ENCODE data around the gene PHOX2B.
A peak's percentile ranks its signal among the peaks of the same experiment; 100 is the strongest.

The PHOX2B gene

DNA sequence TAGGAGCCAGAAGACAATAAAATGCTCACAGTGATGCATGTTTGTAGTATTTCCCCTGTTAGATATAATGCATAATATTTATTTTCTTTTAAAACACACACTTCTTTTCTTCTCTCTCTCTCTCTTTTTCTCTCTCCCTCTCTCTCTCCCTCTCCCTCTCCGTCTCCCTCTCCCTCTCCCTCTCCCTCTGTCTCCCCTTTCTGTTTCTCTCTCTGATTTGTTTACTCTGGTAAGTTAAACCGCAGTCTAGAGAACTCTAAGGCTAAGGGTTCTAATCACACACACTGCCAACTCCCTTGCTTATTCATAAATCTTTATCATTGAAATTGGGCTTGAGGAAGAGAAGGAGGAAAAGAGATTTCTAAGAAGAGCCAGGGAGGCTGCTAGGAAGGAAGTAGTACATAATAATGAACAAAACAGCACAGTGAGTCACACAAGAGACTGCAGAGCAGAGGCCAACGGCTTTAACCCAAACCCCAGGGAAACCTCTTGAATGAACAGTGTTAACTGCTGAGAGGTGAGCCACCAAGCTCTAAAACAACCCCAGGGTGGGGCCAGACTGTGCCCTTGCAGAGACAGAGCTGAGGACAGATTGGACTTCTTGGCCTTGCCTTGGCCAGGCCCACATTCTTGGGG, 9.1 kb upstream of the PHOX2B start:
- no peak for DNase-seq (ENCODE audit: low read depth)
- no peak overlapping the region for H3K4me3 ChIP-seq (ENCODE audit: low read depth, low read length)
- TF ChIP-seq, protein P1, sequence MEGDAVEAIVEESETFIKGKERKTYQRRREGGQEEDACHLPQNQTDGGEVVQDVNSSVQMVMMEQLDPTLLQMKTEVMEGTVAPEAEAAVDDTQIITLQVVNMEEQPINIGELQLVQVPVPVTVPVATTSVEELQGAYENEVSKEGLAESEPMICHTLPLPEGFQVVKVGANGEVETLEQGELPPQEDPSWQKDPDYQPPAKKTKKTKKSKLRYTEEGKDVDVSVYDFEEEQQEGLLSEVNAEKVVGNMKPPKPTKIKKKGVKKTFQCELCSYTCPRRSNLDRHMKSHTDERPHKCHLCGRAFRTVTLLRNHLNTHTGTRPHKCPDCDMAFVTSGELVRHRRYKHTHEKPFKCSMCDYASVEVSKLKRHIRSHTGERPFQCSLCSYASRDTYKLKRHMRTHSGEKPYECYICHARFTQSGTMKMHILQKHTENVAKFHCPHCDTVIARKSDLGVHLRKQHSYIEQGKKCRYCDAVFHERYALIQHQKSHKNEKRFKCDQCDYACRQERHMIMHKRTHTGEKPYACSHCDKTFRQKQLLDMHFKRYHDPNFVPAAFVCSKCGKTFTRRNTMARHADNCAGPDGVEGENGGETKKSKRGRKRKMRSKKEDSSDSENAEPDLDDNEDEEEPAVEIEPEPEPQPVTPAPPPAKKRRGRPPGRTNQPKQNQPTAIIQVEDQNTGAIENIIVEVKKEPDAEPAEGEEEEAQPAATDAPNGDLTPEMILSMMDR (IDR thresholded peaks at IDR 0.05; ENCODE audit: insufficient read depth, low read depth, low read length, missing control alignments) = no peak

DNA sequence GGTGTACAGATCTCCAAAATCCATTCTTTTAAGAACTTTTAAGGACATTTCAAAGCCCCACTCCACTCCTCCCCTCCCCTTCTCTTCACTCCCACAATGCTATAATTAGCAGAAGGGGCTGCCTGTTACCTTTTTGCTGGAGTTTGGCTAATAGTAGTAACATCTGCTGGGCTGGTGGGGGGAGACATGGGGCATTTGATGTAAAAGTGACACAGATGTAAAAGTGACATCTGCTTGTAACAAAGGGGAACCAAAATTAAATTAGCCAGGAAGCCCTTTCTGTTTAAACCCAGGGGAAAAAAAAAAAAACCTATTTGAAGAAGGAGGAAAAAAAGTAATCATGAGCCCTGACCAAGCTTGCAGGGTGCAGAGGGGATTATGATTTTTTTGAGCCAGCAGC, 5.4 kb upstream of the PHOX2B start:
- no peak overlapping the region for H3K4me3 ChIP-seq (ENCODE audit: low read depth, low read length)
- TF ChIP-seq, protein P1 (IDR thresholded peaks at IDR 0.05; ENCODE audit: insufficient read depth, low read depth, low read length, missing control alignments) = no peak
- DNase-seq (ENCODE audit: low read depth) = no peak

DNA sequence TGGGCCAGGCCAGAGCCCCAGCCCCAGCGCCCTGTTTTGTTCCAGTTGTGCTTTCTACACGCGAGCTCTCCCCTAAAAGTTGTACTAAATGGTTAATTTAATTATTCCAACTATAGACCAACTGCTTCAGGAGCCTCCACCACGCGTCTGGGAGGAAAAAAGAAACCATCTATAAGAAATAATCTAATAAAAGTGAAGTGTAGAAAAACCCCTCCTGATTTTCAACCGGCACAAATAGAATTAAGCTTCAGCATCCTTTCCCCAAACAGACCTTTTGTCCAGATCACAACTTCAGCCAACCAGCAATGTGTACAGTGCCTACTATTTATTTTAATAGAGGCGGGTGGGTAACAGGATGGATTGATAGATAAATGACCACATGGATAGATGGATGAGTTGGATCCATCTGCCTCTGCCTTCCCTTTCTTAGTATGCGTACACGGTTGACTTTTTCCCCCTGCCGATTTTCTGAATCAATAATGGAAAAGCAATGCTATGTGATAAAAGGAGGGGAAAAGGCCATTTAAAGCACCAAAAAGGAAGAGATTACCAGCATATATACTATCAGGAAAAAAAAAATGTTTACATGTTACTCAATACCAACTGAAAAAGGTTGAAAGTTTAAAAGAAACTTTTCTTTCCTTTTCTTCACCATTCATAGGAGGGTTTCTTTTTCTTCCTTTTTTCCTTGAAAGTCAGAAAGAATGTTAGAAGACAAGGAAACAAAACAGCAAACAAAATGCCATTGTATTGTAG, 3.7 kb upstream of the PHOX2B start:
- TF ChIP-seq, protein P1 (IDR thresholded peaks at IDR 0.05; ENCODE audit: insufficient read depth, low read depth, low read length, missing control alignments) = no peak

DNA sequence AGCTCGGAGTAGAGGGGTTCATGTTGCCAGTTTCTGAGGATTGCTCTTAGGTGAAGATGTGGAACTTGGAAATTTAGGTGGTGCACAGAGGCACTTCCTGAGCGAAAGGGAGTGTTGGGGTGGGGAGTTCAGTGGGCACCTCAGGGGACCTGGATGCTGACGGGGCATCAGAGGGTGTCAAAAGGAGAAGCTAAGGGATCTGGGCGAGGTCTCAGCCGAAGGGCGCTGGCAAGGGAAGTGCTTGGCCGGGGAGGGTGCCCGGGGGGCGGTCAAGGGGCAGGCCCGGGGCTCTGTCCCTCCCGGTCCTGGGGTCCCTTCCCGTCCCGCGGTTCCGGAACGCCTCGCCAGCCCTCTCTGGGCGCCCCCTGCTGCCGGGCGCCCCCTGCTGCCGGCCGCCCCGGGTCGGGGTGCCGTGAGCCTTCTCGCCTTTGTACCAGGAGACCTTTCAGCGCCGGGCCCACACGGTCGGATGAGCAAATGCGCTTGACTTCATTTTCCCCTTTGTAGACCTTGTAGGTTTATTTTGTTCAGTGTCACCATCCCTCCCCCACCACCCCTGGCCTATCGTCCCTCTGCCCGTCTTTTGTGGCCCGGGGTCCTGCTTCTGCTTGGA, 3.0 kb upstream of the PHOX2B start:
- TF ChIP-seq, protein P1 (IDR thresholded peaks at IDR 0.05; ENCODE audit: insufficient read depth, low read depth, low read length, missing control alignments) = peak; percentile 15
- no peak for DNase-seq (ENCODE audit: low read depth)
- H3K4me3 ChIP-seq (ENCODE audit: low read depth, low read length) = no peak overlapping the region

More for the DNA sequence above, 3.7 kb upstream of the PHOX2B start:
- no peak for DNase-seq (ENCODE audit: low read depth)
- no peak overlapping the region for H3K4me3 ChIP-seq (ENCODE audit: low read depth, low read length)

DNA sequence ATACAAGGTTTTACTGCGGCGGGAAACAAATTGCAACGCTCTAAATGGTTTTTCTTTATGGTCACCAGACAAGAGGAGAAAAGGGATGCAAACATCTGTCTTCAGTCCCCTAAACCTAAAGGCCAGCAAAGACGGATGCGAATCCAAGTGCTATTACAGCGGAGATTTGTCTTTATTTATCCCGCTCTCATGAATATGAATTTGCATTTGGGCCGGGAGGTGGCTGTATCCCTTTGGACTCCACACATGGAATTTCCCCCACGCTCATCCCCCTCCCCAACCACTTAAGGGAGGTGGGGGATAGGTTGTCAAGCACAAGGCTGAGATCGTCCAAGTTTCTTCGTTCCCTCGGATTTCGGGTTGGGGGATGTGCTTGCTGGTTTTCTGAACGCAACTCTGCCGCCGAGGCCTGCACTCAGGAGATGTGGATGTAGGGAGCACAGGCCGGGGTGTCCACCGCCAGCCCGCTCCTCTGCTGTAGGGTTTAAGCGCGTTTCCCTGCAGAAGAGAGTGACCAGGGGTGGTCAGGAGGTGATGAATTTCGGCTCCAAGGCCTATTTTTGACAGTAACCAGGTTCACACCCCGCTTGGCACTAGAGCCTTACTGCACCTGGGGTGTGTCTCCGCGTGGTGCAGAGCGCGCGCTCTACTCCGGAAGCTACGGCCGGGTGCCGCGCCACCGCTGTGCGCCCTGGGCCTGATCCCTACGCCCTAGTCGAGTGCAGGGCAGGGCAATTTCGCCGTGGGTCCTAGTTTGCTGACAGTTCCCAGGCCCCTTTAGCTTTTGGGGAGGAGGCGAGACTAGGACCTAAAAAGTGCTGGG, 2.3 kb upstream of the PHOX2B start:
- TF ChIP-seq, protein P1 (IDR thresholded peaks at IDR 0.05; ENCODE audit: insufficient read depth, low read depth, low read length, missing control alignments) = no peak
- no peak for DNase-seq (ENCODE audit: low read depth)
- no peak overlapping the region for H3K4me3 ChIP-seq (ENCODE audit: low read depth, low read length)

DNA sequence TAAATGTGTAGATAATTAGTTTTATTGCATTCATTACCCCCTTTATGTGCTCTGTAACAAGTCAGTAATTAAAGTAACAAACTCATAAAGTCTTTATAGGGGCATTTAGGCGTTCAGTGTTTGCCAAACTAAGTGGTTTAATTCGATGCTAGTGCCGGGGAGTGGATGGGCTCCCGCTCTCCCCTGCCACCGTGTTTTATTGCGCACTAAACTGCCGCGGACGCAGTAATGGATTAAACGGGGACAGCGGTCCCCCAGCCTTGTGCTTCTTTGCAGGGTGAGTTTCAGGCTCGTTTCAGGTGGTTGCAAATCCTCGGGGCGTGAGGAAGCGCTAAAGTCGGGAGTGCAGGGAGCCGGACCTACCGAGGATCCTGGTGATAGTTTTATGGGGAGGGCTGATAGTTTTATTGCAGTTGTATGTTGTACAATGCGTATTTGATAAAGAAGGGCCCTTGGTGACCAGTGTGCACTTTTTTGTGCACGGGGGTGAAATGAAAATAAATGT, 1.6 kb upstream of the PHOX2B start:
- TF ChIP-seq, protein P1 (IDR thresholded peaks at IDR 0.05; ENCODE audit: insufficient read depth, low read depth, low read length, missing control alignments) = no peak
- no peak for DNase-seq (ENCODE audit: low read depth)
- H3K4me3 ChIP-seq (ENCODE audit: low read depth, low read length) = no peak overlapping the region

Data from GM12865 (cell line).